GM12891 (cell line): ENCODE data around the gene CCSER2.

ENCODE experiments used
- PAX5 ChIP-seq: IDR thresholded peaks from 2 replicates; pipeline ENCODE4 v1.6.1; 2011; ENCODE audit warnings: low read length, moderate library complexity, mild to moderate bottlenecking; ENCODE audit not compliant: insufficient read depth, severe bottlenecking
- POLR2A ChIP-seq: IDR thresholded peaks from 2 replicates; pipeline ENCODE4 v1.6.1; 2011; ENCODE audit warnings: low read depth, low read length, control low read depth
- POLR2AphosphoS5 ChIP-seq: IDR thresholded peaks from 2 replicates; pipeline ENCODE4 v1.6.1; 2011; ENCODE audit warnings: low read depth, low read length, control low read depth
- POU2F2 ChIP-seq: IDR thresholded peaks from 2 replicates; pipeline ENCODE4 v1.6.1; 2011; ENCODE audit warnings: low read depth, mild to moderate bottlenecking, control low read depth, low read length, moderate library complexity
- SPI1 ChIP-seq: IDR thresholded peaks from 2 replicates; pipeline ENCODE4 v1.6.1; 2011; ENCODE audit warnings: low read depth, low read length, control low read depth
- TAF1 ChIP-seq: IDR thresholded peaks from 2 replicates; pipeline ENCODE4 v1.6.1; 2011; ENCODE audit warnings: low read depth, low read length, control low read depth

- TF ChIP-seq TAF1 (no peak), POLR2A (no peak), POLR2AphosphoS5 (no peak), POU2F2 (no peak), SPI1 (no peak), PAX5 (no peak)
These were observed 12.5 kb downstream of the CCSER2 start for GRCh38 chr10:84340632-84341537.
